Activated effector memory CD4-positive, alpha-beta T cell treated with Interleukin-2 at 50 U/mL for 16 hours (primary cell): ENCODE measurements around the gene COL10A1.

ENCODE experiments used
- DNase-seq: peaks from one replicate; pipeline ENCODE4 v3.0.0-alpha.2; 2020

COL10A1 gene

GRCh38 chr6:116078522-116078921, 47.4 kb downstream of the COL10A1 start:
- DNase-seq: no peak

GRCh38 chr6:116074732-116075390, 51.1 kb downstream of the COL10A1 start:
- no peak for DNase-seq

GRCh38 chr6:116073765-116074440, 52.0 kb downstream of the COL10A1 start:
- DNase-seq: no peak

- DNase-seq: no peak
Measured at GRCh38 chr6:116072368-116072767, 53.6 kb downstream of the COL10A1 start.

- no peak for DNase-seq
Measured at GRCh38 chr6:116070616-116071389, 55.1 kb downstream of the COL10A1 start.

GRCh38 chr6:116070101-116070500, 55.8 kb downstream of the COL10A1 start:
- no peak for DNase-seq
